H1 (cell line): ENCODE data around the gene DOCK1. TPM values are rescaled to one million over a fixed set of nuclear protein-coding genes. Genes with fewer than 3 reads are reported as not detected.

Experiments
- CEBPB ChIP-seq: IDR thresholded peaks from 2 replicates; pipeline ENCODE4 v1.6.1; 2012; ENCODE audit warnings: low read depth, low read length
- RBBP5 ChIP-seq: IDR thresholded peaks from 2 replicates; pipeline ENCODE4 v1.7.1; 2012; ENCODE audit warnings: low read depth, mild to moderate bottlenecking, inconsistent platforms, low read length, moderate library complexity, borderline replicate concordance
- SIX5 ChIP-seq: IDR thresholded peaks from 2 replicates; pipeline ENCODE4 v1.6.1; 2011; ENCODE audit warnings: mild to moderate bottlenecking, low read depth, low read length
- polyA plus RNA-seq, 7 experiments: library from polyadenylated mRNA; depleted of rRNA in 3 of 7; stranded (reverse) in 5 of 7; unstranded in 2 of 7; fragments of >200 nt in 5 of 7; fragments of 200-250 nt in 2 of 7; gene quantifications; 1 replicate in 5 of 7; 2 replicates in 1 of 7; 4 replicates in 1 of 7; pipeline versions ENCODE4 v1.2.1 to v1.2.3, GENCODE V29; 2011 to 2013; ENCODE audit warnings: missing spikeins in 2 of 7, mixed read lengths in 2 of 7
- total RNA-seq: library from RNA; stranded (reverse); fragmentation: NEBNext Ultra II Directional; extraction: Animal tissue kit (Norgen Biotek cat#: 25700); gene quantifications from 2 replicates; pipeline ENCODE4 v1.2.1, GENCODE V29; 2021
- TF ChIP-seq, protein P1 (sequence below): fragments of 300-600 bp; sonication (generic); IDR thresholded peaks from 2 replicates; pipeline ENCODE4 v1.7.1; 2012; ENCODE audit warnings: low read length, moderate library complexity, mild to moderate bottlenecking, inconsistent platforms; ENCODE audit not compliant: insufficient replicate concordance

DOCK1 gene
- total and polyA plus RNA-seq, 2 of the 8 experiments (the other 6 are each of a cell fraction or from before 2014, with no cell fraction given), result 11.6 to 53.0 TPM

DNA sequence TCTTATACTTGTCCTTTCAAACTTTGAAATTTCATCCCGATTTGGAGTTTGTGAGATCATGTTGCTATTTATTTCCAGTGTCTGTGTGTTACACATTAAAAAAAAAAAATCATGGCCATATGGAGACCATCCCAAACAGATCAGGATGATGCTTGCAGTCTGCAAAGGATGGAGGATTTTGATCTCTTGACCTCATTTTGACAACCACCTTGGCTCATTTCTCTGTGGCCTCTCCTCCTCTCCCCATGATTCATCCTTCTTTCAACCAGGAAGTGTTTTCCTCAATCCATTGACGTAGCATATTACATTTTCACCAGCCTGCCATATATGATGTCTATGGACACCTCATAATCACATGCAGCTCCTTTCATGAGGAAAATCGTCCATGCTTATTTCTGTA, 360.1 kb downstream of the DOCK1 start (continued):
- TF ChIP-seq RBBP5, result no peak
- no peak for TF ChIP-seq SIX5
- no peak for TF ChIP-seq CEBPB
- TF ChIP-seq, protein P1, sequence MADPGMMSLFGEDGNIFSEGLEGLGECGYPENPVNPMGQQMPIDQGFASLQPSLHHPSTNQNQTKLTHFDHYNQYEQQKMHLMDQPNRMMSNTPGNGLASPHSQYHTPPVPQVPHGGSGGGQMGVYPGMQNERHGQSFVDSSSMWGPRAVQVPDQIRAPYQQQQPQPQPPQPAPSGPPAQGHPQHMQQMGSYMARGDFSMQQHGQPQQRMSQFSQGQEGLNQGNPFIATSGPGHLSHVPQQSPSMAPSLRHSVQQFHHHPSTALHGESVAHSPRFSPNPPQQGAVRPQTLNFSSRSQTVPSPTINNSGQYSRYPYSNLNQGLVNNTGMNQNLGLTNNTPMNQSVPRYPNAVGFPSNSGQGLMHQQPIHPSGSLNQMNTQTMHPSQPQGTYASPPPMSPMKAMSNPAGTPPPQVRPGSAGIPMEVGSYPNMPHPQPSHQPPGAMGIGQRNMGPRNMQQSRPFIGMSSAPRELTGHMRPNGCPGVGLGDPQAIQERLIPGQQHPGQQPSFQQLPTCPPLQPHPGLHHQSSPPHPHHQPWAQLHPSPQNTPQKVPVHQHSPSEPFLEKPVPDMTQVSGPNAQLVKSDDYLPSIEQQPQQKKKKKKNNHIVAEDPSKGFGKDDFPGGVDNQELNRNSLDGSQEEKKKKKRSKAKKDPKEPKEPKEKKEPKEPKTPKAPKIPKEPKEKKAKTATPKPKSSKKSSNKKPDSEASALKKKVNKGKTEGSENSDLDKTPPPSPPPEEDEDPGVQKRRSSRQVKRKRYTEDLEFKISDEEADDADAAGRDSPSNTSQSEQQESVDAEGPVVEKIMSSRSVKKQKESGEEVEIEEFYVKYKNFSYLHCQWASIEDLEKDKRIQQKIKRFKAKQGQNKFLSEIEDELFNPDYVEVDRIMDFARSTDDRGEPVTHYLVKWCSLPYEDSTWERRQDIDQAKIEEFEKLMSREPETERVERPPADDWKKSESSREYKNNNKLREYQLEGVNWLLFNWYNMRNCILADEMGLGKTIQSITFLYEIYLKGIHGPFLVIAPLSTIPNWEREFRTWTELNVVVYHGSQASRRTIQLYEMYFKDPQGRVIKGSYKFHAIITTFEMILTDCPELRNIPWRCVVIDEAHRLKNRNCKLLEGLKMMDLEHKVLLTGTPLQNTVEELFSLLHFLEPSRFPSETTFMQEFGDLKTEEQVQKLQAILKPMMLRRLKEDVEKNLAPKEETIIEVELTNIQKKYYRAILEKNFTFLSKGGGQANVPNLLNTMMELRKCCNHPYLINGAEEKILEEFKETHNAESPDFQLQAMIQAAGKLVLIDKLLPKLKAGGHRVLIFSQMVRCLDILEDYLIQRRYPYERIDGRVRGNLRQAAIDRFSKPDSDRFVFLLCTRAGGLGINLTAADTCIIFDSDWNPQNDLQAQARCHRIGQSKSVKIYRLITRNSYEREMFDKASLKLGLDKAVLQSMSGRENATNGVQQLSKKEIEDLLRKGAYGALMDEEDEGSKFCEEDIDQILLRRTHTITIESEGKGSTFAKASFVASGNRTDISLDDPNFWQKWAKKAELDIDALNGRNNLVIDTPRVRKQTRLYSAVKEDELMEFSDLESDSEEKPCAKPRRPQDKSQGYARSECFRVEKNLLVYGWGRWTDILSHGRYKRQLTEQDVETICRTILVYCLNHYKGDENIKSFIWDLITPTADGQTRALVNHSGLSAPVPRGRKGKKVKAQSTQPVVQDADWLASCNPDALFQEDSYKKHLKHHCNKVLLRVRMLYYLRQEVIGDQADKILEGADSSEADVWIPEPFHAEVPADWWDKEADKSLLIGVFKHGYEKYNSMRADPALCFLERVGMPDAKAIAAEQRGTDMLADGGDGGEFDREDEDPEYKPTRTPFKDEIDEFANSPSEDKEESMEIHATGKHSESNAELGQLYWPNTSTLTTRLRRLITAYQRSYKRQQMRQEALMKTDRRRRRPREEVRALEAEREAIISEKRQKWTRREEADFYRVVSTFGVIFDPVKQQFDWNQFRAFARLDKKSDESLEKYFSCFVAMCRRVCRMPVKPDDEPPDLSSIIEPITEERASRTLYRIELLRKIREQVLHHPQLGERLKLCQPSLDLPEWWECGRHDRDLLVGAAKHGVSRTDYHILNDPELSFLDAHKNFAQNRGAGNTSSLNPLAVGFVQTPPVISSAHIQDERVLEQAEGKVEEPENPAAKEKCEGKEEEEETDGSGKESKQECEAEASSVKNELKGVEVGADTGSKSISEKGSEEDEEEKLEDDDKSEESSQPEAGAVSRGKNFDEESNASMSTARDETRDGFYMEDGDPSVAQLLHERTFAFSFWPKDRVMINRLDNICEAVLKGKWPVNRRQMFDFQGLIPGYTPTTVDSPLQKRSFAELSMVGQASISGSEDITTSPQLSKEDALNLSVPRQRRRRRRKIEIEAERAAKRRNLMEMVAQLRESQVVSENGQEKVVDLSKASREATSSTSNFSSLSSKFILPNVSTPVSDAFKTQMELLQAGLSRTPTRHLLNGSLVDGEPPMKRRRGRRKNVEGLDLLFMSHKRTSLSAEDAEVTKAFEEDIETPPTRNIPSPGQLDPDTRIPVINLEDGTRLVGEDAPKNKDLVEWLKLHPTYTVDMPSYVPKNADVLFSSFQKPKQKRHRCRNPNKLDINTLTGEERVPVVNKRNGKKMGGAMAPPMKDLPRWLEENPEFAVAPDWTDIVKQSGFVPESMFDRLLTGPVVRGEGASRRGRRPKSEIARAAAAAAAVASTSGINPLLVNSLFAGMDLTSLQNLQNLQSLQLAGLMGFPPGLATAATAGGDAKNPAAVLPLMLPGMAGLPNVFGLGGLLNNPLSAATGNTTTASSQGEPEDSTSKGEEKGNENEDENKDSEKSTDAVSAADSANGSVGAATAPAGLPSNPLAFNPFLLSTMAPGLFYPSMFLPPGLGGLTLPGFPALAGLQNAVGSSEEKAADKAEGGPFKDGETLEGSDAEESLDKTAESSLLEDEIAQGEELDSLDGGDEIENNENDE, result no peak
